GM21390 (cell line): Measurements from ENCODE around the gene PDE3A.

ENCODE experiments used
- ATAC-seq: cut with Tn5 transposase; IDR thresholded peaks from one replicate; pipeline ENCODE4 v1.9.1; 2021; ENCODE audit not compliant: unreplicated experiment

The PDE3A gene

DNA sequence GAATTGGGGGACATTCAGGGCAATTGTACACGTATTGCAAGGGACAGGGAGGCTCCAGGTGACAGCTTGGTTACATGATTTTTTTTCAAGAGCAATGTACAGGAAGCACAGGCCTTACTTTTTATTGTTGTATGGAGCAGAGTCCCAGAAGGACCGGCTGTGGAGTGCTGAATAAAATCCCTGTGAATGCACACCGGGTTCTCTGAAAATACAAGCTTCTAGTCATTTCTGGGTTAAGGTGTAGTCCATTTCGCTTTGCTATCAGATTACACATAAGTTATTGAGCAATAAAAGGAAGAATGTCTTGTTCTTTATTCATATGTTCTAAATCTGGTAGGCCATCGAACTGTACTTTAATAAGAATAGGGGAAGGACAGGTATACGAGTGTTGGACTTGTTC is 52.2 kb downstream of the PDE3A start:
- ATAC-seq, result no peak

DNA sequence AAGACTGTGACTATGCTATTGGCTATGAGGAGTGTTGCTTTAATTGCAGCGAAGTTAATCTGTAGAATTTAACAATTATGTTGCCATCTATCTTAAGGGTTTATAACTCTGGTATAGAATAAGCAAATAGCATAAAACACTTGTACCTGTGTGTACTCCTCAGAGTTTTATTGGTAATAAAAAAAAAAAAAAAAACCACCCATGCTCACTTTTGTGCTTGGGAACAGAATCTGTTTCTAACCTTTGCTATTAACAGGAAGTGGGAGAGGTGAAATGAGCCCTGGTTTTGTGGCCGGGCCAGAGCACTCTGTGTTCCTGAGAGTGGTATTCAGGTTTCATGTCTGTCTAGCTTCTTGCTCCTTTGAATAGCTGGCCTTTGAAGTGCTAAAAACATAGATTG is 53.1 kb downstream of the PDE3A start:
- ATAC-seq, result no peak

DNA sequence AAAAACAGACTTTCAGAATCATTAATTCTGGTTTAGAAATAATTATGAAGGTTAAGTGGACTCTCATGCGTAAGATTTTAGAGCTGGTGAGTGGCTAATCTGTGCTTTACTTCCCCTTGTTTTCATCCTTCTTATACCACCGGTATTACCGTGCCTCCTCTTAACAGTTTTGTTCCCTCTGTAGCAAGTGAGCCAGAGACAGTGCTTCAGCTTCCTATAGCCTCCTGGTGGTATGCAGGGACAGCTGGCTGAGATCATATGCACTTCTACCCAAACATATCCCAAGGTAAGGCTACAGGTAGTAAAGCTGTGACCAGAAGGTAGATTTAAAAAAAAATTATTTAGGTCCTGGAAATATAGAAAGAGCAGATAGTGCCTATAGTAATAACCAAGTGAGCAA is 55.2 kb downstream of the PDE3A start:
- no peak for ATAC-seq

DNA sequence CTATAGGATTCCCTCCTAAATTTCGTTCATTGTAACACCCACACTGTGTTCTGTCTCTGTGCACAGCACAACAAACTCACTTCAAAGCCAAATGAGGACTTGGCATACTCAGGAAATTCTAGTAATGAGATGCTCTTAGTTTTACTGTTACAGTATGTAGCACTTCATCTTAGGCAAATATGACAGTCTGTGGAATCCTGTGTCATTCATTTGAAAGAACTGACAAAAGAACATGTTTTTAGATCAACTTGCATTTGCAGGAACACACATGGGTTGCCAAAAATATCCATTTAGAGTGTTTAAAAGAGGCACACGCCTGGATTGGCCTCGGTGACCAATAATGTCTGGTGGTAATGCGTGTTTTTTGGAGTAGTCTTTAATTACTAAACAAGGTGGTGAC is 56.5 kb downstream of the PDE3A start:
- no peak for ATAC-seq

DNA sequence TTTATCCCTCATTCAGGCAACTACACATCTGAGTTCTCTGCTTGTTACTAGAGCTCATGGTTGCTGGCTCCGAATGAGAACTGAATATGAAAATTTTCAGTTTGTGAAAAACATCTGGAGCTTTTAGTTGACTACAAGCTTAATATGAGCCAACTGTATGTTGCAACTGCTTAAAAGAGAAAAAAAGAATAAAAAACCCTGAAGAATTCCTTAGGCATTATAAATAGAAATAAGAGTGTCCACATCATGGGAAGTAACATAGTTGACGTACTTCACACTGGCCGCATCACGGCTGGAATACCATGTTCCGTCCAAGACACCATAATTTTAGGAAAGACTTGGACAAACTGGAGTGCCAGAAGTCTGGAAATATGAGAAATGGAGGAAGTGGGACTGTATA is 57.9 kb downstream of the PDE3A start:
- no peak for ATAC-seq

DNA sequence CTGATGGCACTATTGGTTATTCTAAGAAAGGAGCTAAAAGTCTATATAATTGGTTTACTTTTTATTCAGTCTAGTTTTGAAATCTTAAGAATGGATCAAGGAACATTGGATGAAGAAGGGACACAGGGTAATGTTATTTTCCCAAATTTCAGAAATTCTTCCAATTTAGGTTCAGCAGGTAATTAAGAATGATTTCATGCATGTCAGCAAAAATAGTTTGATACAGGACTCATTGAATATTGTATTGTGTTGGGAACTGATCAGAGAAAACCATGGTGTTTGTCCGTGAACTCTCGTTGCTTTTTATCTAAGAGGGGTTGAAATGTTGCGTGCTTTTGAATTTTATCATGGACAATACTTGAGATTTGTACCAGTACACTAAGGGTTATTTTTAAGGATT is 58.6 kb downstream of the PDE3A start:
- ATAC-seq, result no peak

DNA sequence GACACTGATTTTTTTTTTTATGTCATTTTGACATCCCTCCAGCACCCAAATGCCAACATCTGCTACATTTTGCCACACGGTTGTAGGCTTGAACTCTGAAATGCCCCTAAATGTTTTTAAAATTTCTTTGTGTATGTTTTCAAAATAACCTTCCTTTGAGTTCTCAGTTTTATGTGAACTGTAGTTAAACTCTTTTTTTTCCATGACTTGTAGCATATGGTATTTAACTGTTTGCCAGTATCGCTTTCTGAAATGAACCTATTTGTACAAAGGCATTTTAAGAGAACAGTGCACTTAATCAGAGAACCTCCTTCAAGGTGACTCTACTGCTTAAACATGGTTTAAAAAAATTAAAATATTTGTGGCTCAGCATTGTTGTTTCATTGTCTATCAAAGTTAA is 61.5 kb downstream of the PDE3A start:
- no peak for ATAC-seq

DNA sequence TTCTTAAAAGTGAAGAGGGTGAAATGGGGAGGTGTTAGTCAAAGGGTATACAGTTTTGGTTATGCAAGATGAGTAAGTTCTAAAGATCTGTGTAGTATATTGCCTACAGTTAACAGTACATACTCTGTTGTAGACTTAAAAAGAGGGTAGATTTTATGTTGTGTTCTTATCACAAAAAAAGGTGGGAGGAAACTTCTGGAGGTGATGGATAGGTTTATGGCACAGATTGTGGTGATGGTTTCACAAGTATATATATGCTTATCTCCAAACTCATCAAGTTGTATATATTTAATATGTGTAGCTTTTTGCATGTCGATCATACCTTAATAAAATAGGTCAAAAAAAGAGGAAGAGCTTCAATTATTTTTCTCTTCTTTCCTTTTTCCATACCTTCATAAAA is 64.0 kb downstream of the PDE3A start:
- no peak for ATAC-seq

DNA sequence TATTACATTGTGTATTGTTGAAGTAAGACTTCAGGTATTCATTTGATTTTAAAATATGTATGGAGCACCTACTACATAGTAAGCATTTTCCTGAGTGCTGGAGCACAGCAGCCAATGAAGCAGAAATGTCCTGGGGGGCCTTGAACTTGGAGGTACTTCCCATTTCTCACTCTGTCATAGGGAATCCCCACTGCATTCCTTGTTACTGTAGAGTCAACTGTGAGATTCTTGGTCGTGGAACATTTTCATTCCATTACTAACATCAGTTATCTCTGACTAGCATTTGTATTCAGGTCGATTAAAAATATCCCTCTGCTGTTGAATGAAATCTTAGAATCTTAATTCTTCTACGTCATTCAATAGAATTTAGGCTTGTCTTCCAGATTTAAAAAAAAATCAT is 66.7 kb downstream of the PDE3A start:
- no peak for ATAC-seq

DNA sequence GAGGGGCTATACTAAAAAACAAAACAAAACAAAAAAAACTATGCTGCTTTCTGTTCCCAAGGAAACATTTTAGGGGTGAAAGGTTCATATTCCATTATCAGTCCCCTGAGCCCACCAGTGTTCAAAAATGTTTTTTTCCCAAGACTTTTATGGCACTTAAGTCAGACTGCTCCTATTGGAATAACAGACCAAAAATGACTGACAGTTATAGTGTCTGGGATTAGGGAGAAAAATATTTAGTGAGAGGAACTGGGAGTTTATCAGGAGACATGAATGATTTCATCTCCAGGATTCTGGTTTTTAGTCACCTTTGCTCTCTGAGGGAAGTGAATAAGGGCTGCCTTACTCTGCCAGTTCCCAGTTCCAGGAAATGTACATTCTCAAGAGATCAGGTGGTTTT is 68.0 kb downstream of the PDE3A start:
- ATAC-seq, result no peak

DNA sequence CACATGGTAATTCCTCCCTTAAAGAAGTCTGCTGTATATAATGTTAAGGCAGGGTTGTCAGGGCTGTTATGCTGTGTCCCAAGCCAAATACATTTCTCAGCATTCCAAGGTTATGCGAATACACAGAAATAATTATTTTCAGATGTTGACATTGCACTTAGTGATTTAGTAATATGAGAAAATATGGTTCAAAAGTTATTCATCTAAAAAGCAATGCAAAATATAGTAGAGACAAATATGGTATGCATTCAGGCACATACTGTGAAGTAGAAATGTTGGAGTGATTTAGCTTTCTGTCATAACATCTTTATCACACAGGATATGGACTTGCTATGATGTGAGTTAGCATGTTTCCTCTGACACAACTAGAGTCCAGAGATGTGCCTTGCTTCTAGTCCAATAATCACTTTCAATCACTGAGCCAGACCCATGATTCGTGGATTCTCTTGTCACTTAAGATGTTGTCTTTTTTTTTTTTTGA is 70.0 kb downstream of the PDE3A start:
- no peak for ATAC-seq

DNA sequence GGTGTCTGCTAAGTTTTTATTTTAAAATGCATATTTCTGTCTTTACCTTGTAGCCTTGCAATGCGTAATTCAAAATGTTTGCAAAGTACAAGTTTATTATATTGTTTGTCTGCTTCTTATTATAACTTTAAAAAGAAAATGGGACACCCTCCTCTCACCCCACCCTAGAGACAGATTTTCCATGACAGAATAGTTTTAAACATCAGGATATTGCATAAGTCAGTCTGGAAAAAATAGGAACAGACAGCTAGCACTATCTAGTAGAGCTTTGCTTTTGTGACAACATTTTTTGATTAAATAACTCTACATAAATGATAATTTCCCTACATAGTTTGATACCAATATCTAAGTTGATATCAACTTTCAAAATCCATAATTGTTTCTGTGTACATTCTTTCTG is 71.3 kb downstream of the PDE3A start:
- ATAC-seq, result no peak

DNA sequence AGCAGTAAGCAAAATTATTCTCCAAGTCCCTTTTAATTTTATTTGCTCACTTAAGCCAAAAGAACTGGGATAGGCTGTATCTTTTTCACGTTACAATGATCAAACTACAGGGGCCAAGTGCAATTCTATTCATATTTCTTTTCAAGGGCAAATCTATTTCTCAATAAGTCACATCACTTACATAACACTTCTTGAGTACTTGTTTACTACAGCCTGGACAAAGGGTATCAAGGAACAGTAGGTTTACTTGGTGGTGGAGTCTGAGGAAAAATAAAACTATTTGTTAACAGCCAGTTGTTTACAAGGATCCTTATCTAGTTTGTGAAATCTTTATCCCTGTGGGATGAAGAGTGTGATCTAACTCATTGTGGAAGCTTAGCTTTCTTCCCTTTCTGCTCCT is 72.1 kb downstream of the PDE3A start:
- no peak for ATAC-seq

DNA sequence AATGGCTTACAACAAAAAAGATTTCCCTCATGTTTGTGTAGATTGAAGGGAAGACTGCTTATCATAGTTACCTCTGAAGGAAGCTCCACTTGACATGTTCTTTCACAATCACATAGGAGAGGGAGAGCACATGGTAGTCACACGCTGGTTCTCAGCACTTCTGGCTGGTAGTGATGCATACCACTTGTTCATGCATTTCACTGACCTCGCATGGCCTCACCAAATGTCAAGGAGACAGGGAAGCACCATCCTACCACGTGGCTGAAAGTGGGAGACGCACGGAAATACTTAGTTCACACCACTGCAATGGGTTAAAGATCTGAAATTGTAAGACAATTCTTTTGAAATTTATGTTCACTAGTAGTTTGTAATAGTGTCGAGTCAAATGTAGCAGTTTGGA is 74.0 kb downstream of the PDE3A start:
- ATAC-seq, result no peak

DNA sequence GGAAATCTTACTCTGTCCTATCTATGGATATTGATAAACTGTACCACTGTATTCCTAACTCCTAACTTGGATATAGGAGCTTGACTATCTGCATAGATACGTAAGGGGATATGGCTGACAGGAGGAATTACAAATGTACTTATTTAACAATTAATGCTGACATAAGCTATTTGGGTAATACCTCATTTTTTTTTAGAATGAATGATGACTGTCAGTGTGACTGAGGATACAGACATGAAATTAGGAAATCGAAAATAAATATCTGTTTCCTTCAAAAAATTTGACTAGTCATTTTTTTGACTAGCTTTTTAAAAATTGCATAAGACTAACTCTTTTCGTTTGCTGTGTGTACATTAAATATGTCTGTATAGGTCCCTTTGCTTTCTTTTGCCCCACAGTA is 74.9 kb downstream of the PDE3A start:
- ATAC-seq, result no peak

DNA sequence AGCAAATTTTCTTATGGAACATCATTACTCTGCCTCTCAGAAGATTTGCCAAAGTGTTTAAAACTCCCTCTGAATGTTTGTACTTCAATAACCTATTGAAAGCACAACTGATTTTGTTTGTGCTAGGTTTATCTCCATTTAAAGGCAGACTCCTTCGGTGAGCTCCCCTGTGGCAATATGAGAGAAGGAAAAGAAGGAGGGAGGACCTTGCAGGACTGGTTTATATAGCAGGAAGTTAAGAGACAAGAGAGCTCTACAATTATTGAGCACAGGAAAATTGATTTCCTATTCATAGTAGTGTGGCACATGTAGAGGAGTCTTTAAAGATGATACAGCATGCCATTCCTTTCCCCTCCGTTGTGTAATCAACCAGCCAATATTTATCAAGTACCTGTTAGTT is 75.5 kb downstream of the PDE3A start:
- ATAC-seq, result no peak

DNA sequence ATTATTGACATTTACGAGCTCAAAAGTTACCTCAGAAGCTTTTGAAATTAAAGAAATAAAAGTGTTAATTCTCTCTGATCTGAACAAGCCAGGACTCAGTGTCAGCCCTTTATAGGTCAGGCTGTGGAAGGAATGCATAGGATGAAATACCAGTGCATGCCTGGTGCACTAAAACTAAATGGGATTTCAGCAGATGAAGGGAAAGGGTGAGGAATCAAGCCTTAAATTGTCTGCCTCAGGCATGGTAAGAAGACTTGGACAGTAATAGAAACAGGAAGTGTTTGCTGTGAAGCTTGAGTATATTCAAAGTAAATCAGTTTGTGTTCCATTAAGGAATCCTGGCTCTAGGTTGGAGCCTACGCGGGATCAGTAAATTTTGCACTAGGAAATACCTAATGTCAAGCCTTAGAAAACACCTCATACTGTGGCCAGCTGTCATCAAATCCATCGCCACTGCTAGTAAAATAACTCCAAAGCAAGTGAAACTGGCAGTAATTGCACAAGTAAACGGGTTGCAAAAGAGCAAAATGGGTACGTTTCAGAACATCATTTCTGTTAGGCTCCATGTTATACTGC is 76.3 kb downstream of the PDE3A start:
- no peak for ATAC-seq

DNA sequence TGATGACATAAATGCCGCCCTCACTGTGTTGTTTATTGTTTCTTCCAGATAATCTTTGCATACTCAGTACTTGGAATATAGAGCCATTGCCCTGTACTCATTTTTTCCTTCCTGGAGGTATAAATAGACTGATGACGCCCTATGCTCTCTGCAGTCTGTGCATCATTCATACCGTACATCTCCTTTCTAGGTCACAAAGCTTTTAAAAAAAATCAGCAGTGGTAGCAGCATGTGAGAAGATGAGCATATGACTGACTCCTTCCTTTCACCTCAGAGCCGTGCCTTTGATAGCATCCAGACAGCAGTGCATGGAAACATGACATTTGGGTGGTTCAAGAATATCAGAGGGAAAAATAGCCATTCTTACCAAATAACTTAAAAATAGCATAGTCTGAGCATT is 77.3 kb downstream of the PDE3A start:
- ATAC-seq, result no peak

DNA sequence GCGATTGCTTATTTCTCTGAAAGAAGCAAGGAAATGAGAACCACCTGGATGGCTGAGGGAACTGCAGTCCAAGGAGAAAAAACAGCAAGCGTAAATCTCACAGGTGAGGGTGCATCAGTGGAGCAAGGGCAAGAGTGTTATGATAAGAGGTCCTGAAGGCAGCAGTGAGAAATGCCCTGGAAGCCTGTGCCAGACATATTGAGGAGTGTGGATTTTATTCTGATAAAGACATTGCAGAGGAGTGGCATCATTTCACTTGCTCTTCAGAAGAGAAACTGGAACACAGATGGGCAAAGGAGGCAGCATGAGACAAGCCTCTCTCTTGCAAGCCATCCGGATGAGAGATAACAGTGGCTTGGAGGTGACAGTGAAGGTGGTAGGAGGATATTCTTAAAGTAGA is 78.5 kb downstream of the PDE3A start:
- ATAC-seq, result no peak

DNA sequence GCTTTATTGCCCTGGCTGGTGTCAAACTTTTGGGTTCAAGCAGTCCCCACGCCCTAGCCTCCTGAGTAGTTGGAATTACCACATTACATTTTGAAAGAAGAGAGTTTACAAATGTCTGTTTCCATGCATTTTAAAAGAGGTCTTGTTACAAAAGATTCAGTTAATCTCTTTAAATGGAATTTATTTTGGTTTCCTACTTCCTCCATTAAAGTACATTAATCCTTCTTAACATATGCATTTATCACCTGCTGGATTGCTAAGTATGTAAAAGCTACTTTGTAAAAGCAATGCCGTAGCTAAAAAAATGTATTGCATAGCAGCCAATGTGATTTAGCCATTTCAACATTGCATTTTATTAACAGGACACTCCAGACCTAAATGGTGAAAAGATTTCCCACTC is 80.4 kb downstream of the PDE3A start:
- ATAC-seq, result no peak

DNA sequence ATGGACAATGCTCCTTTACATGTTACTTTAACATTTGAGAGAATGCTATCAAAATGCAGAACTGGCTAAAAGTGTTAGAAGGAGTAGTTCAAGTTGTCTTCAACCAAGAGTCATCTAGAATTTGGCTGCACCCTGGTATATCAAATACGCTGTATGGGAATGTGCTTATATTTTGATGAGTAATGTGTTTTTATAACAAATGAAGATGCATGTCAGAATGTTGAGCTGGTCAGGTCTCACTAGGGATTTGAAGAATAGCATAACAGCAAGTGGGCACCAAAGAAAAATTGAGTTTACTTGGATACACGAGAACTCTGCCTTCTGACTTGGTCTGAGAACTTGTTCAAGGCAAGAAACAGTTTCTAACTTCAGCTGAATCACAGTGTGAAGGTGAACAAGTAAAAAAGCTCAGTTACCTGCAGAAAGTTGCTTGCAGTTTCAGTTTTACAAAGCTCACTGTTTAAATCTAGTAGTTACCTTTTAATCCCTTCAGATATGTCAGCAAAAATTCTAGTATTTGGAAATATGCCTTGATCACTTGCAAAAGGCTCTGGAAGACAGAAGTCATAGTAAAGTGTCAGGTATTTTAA is 82.3 kb downstream of the PDE3A start:
- no peak for ATAC-seq

DNA sequence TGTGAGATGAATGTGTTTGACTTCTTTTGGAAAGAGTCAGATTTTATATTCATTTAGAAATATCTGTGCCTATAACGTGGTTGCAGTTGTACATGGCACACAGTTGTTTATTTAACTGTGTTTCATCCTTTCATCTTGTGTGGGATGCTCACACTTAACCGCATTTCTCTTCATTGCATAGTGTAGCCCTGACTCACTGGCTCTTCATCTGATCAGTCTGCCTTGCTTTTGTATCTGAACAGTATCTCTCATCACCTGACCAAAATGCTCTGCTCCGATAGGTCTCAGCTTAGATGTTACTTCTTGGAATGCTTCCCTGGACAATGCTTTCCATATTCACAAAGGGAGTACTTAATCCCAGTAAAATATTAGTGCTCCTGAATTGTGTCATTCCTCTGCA is 83.4 kb downstream of the PDE3A start:
- no peak for ATAC-seq

DNA sequence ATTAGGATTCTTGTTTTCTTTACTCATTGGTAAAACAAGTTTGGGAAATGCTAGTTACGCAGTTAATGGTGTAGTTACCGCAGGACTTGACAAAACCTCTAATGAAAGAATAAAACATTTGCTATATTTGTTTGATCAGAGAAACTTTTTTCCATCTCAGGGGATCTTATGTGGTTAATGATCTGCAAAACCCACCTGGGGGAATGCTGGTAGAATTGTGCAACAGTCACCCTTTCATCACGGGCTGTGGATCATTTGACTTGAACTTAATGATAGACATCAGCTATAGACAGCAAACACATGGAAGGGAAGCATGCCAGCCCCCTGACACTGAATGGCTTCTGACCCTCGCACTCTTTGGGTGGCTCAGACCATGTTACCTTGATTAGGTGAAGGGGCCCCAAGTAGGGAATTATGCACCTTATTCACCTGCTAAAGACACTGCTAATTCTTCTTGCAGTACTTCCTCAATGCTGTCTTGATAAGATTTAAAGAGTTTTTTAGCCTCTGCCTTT is 84.2 kb downstream of the PDE3A start:
- no peak for ATAC-seq
